ENCODE measurements around the gene RPS23.
"Not testable (repeated sequence)": the region's sequence is repeated elsewhere in the genome, so short reads cannot be mapped to it uniquely, and the experiment has no call there.

Gene RPS23

DNA sequence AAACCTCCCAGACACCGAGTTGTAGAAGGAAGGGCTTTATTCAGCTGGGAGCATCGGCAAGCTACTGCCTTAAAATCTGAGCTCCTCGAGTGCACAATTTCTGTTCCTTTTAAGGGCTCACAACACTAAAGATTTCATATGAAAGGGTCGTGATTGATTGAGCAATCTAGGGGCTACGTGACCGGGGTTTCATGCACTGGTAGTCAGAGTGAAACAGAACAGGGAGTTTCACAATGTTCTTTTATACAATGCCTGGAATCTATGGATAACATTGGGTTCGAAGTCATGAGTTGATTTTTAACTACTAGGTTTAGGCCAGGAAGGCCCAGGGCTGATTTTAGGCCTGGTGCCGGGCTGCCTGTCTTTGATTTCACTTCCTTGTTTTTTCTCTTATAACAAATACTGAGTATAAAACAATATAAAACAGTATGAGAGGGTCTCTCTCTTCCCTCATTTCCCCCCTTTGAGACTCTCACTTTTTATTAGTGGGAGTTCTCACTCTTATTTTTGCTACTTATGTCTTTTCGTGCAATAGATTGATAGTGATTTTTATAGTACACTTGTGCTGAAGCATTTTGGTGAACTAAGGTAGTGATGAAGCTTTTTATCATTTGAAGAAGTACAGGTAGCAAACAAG is 10.7 kb downstream of the RPS23 start:
- not testable (repeated sequence) for H3K27ac ChIP-seq; H3K79me2 ChIP-seq (ENCODE audit: insufficient read depth, low read depth); H3K36me3 ChIP-seq (ENCODE audit: insufficient read depth); H2AFZ ChIP-seq (ENCODE audit: low read depth); H3K4me1 ChIP-seq (ENCODE audit: low read depth, poor library complexity, severe bottlenecking); H3K9ac ChIP-seq; H3K4me3 ChIP-seq (IDR thresholded peaks at IDR 0.05; ENCODE audit: insufficient read depth, low read depth, low read length); H3K27me3 ChIP-seq (ENCODE audit: insufficient read depth, low read depth); H3K4me2 ChIP-seq; H4K20me1 ChIP-seq (ENCODE audit: insufficient read depth)

DNA sequence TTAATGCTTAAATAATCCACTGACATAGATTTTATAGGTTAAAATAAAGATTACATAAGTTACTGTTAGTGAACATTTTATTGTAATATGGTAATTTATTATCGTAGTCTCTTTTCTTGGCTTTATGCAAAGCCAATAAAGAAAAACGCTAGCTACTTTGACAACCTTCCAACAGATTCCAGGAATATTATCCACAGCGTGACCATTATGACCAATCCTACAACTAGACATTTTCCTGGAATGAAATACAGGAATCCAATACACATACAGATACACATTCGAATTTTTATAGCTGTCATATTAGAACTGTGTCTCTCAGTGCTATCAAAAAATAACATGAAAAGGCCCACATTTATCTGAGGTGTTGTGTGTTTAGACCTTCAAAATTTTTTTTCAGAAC is 13.1 kb downstream of the RPS23 start:
- TF ChIP-seq, protein P1, sequence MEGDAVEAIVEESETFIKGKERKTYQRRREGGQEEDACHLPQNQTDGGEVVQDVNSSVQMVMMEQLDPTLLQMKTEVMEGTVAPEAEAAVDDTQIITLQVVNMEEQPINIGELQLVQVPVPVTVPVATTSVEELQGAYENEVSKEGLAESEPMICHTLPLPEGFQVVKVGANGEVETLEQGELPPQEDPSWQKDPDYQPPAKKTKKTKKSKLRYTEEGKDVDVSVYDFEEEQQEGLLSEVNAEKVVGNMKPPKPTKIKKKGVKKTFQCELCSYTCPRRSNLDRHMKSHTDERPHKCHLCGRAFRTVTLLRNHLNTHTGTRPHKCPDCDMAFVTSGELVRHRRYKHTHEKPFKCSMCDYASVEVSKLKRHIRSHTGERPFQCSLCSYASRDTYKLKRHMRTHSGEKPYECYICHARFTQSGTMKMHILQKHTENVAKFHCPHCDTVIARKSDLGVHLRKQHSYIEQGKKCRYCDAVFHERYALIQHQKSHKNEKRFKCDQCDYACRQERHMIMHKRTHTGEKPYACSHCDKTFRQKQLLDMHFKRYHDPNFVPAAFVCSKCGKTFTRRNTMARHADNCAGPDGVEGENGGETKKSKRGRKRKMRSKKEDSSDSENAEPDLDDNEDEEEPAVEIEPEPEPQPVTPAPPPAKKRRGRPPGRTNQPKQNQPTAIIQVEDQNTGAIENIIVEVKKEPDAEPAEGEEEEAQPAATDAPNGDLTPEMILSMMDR (conservative IDR thresholded peaks at IDR 0.05; ENCODE audit: low read depth, low read length) = no peak
- Histone ChIP-seq H3K4me3 (IDR thresholded peaks at IDR 0.05; ENCODE audit: insufficient read depth, low read depth, low read length) (no peak overlapping the region), H3K27me3 (ENCODE audit: insufficient read depth, low read depth) (no peaks in the 10 kb centered on the region), H3K4me2 (no peak overlapping the region), H3K4me1 (ENCODE audit: low read depth, poor library complexity, severe bottlenecking) (no peaks in the 10 kb centered on the region), H3K9ac (no peak overlapping the region), H3K36me3 (ENCODE audit: insufficient read depth) (no peaks in the 10 kb centered on the region), H3K27ac (no peak overlapping the region), H2AFZ (ENCODE audit: low read depth) (no peak overlapping the region), H3K79me2 (ENCODE audit: insufficient read depth, low read depth) (no peaks in the 10 kb centered on the region), H4K20me1 (ENCODE audit: insufficient read depth) (no peaks in the 10 kb centered on the region)

DNA sequence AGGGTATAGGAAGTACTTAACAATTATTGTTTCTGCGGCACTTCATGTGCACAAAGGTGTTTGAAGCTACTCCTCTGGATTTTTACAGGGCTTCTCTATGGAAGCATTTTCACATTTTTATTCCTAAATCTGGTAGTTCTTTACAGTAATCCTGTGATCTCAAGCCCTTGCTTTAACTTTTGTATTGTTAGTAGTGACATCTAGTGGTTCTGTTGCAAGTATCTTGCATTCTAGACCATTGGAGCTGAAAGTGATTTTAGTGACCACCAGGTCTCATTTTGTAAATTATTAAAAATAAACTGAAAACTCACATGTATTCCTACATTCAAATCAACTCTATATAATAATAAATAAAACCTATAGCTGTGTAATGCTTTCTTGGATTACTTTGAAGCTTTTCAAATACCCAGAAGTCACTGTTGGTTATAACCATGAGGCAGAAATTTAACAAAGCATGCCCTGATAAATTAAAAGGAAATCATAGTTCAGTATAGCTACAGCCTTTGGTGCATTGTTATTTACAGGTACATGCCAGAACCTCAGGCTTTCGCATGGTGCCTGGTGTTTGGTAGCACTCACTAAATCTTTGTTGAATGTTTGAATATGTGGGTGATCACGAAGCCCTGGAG is 18.9 kb downstream of the RPS23 start:
- no peak overlapping the region for H3K4me2 ChIP-seq
- no peak overlapping the region for H3K9ac ChIP-seq
- no peaks in the 10 kb centered on the region for H3K36me3 ChIP-seq (ENCODE audit: insufficient read depth)
- no peaks in the 10 kb centered on the region for H3K27me3 ChIP-seq (ENCODE audit: insufficient read depth, low read depth)
- no peak overlapping the region for H2AFZ ChIP-seq (ENCODE audit: low read depth)
- no peaks in the 10 kb centered on the region for H3K79me2 ChIP-seq (ENCODE audit: insufficient read depth, low read depth)
- H3K4me1 ChIP-seq (ENCODE audit: low read depth, poor library complexity, severe bottlenecking) = peaks cover 48% of the 10 kb centered on the region
- TF ChIP-seq, protein P1 (conservative IDR thresholded peaks at IDR 0.05; ENCODE audit: low read depth, low read length) = peak; percentile 62
- no peaks in the 10 kb centered on the region for H4K20me1 ChIP-seq (ENCODE audit: insufficient read depth)
- no peak overlapping the region for H3K4me3 ChIP-seq (IDR thresholded peaks at IDR 0.05; ENCODE audit: insufficient read depth, low read depth, low read length)
- H3K27ac ChIP-seq = no peak overlapping the region

DNA sequence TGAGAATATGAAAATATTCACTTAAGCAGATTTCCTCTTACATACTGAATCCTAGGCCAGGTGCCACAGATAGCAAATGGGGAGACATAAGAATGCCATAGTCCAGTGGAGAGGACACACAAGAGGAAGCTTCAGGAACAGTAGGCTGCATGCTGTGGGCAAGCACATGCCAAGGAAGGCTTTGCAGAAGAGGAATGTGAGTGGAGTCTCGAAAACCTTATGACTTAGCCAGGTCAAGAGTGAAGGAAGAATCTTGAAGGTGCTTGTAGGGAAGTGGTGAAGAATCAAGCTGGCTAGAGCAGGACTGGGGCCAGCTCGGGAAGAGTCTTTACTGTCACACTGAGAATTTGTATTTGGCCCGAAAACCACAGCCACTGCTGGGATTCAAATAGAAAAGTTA is 20.4 kb downstream of the RPS23 start:
- no peaks in the 10 kb centered on the region for H3K36me3 ChIP-seq (ENCODE audit: insufficient read depth)
- H3K4me3 ChIP-seq (IDR thresholded peaks at IDR 0.05; ENCODE audit: insufficient read depth, low read depth, low read length) = no peak overlapping the region
- H3K27me3 ChIP-seq (ENCODE audit: insufficient read depth, low read depth) = no peaks in the 10 kb centered on the region
- TF ChIP-seq, protein P1 (conservative IDR thresholded peaks at IDR 0.05; ENCODE audit: low read depth, low read length) = no peak
- no peak overlapping the region for H3K9ac ChIP-seq
- H3K4me2 ChIP-seq = peak overlapping the region; percentile 28; the same call in 1 of the 2 replicates
- peak overlapping the region; percentile 15; the same call in 1 of the 2 replicates for H2AFZ ChIP-seq (ENCODE audit: low read depth)
- H3K27ac ChIP-seq = no peak overlapping the region
- H3K79me2 ChIP-seq (ENCODE audit: insufficient read depth, low read depth) = no peaks in the 10 kb centered on the region
- H4K20me1 ChIP-seq (ENCODE audit: insufficient read depth) = no peaks in the 10 kb centered on the region
- H3K4me1 ChIP-seq (ENCODE audit: low read depth, poor library complexity, severe bottlenecking) = peaks cover 50% of the 10 kb centered on the region

DNA sequence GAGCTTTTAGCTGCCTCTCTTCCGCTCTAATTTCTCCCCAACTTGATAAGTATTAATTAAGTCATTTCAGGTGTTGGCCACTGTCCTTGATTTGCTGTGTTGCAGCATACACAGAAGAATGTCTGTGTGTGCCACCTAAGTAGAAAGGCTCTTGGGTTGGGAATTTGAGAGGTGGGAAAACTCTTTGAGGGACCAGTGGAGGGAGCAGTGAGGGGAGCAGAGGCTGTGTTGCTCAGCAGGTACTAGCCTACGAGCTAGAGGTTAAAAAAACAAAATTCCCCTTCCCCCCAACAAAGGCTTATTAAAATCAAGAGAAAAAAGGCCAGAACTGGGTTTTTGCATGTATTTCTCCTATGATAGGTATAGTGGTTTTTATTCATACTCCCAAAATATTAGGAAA is 20.9 kb downstream of the RPS23 start:
- Histone ChIP-seq H3K27me3 (ENCODE audit: insufficient read depth, low read depth) (no peaks in the 10 kb centered on the region), H2AFZ (ENCODE audit: low read depth) (no peak overlapping the region), H3K9ac (no peak overlapping the region), H3K27ac (no peak overlapping the region), H3K4me1 (ENCODE audit: low read depth, poor library complexity, severe bottlenecking) (peaks cover 50% of the 10 kb centered on the region), H3K36me3 (ENCODE audit: insufficient read depth) (no peaks in the 10 kb centered on the region), H3K79me2 (ENCODE audit: insufficient read depth, low read depth) (no peaks in the 10 kb centered on the region), H3K4me3 (IDR thresholded peaks at IDR 0.05; ENCODE audit: insufficient read depth, low read depth, low read length) (no peak overlapping the region), H4K20me1 (ENCODE audit: insufficient read depth) (no peaks in the 10 kb centered on the region), H3K4me2 (peak overlapping the region; percentile 28; the same call in 1 of the 2 replicates)
- TF ChIP-seq, protein P1 (conservative IDR thresholded peaks at IDR 0.05; ENCODE audit: low read depth, low read length) = no peak
